GM18517 (cell line): ENCODE data around the gene HNRNPM.
"Not testable (repeated sequence)": the region's sequence is repeated elsewhere in the genome, so short reads cannot be mapped to it uniquely, and the experiment has no call there.

Source experiments
- ATAC-seq: cut with Tn5 transposase; IDR thresholded peaks from one replicate; pipeline ENCODE4 v1.9.1; 2021; ENCODE audit warnings: mild to moderate bottlenecking, moderate library complexity; ENCODE audit not compliant: unreplicated experiment

The HNRNPM gene

DNA sequence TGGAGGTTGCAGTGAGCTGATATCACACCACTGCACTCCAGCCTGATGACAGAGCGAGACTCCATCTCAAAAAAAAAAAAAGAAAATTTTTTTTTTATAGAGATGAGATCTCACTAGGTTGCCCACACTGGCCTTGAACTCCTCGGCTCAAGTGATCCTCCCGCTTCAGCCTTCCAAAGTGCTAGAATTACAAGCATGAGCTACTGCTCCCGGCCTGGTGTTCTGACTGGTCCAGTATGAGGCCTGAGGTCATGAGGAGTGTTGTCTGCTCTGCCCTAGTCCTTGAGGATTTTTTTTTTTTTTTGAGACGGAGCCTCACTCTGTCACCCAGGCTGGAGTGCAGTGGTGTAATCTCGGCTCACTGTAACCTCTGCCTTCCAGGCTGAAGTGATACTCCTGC, 19.4 kb upstream of the HNRNPM start:
- not testable (repeated sequence) for ATAC-seq

DNA sequence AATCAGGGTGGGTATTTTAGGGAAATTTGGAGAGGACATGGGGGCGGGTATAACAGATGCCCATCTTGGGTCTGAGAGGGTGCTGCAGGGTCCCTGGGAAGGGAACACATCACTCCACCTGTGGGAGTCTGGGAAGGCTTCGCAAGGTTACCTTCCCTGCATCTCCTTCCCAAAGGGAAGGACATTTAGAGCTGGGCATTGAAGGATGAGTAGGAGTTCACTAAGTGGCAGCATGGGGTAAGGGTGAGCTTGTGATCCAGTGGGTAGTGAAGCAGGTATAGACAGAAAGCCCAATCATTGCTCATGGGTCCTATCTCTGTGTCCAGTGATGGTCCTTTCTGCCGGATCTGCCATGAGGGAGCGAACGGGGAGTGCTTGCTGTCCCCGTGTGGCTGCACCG, 18.5 kb upstream of the HNRNPM start:
- no peak for ATAC-seq

DNA sequence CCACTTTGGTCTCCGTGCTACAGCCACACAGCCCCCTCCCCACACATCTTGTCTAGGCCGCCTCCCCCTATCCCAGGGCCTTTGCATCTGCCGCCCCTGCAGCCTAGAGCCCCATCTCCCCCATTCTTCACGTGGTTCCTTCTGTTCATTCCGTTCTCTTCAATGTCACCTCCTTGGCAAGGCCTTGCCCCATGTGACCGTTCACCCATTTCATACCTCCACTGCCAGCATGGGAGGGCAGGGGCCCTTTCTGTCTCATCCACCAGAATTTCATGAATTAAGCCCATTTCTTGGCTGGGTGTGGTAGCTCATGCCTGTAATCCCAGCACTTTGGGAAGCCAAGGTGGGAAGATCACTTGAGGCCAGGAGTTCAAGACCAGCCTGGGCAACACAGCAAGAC, 15.7 kb upstream of the HNRNPM start:
- no peak for ATAC-seq

DNA sequence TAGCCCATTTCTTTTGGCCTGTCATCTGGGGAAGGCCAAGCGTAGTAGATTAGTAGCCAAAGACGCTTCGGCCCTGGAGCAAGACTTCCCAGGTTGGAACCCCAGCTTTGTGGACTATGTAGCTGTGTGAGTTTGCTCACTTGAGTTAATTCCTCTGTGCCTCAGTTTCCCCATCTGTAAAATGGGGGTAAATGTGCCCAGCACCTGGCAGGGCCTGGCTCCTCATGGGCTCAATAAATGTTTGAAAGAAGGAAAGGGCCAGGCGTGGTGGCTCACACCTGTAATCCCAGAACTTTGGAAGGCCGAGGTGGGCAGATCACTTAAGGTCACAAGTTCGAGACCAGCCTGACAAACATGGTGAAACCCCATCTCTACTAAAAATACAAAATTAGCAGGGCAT, 14.9 kb upstream of the HNRNPM start:
- no peak for ATAC-seq

DNA sequence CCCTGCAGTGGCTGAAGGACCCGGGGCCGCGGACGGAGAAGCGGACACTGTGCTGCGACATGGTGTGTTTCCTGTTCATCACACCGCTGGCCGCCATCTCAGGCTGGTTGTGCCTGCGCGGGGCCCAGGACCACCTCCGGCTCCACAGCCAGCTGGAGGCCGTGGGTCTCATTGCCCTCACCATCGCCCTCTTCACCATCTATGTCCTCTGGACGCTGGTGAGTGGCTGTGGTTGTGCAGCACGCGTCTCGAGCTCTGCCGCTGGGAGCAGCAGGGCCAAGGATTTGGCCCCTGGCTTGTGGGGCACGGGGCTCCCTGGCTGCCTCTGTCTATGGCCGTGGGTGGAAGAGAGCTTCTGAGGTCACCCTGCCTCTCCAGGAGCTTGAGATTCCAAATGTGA, 14.1 kb upstream of the HNRNPM start:
- ATAC-seq: no peak

DNA sequence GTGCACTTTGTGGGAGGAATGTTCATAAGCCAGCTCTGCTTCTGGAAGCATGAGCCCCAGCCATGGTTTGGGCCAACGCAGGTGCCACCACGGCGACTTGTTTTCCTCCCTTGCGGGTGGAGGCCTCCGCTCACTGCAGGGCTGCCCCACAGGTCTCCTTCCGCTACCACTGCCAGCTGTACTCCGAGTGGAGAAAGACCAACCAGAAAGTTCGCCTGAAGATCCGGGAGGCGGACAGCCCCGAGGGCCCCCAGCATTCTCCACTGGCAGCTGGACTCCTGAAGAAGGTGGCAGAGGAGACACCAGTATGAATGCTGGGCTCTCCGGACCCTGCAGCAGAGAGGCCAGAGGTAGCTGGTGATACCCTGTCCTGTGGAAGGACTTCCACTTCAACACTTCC, 6.5 kb upstream of the HNRNPM start:
- no peak for ATAC-seq

DNA sequence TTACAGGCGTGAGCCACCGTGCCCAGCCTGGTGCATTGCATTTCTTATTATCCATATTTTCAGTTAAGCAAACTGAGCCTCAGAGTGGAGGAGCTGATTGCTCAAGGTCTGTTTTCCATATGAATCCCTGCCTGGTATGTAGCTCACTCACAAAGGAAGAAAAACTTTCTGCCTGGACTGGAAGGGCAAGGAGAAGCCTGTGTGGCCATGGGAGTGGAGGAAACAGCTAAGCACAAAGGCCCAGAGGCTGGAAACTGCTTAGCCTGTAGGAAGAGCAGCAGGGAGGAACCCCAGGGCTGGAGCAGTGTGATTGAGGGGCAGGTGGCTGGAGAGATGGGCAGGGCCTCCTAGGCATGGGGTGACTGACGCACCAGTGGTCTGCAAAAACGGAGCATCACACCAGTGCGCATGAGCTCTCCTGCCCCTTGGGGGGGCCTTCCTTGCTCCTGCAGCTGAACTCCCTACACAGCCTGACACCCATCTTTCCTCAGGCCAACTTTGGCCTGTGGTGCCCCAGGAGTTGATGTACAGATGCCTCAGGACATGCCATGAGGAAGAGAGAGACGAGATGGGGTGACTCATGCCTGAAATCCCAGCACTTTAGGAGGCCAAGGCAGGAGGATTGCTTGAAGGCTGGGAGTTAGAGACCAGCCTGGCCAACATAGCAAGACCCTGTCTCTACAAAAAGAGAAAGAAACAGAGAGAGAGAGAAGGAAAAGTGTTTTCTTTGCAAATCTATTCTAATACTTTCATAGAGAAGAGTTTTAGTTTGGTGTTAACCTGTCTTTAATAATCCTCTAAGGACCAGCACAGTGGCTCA, 2.8 kb upstream of the HNRNPM start:
- no peak for ATAC-seq

DNA sequence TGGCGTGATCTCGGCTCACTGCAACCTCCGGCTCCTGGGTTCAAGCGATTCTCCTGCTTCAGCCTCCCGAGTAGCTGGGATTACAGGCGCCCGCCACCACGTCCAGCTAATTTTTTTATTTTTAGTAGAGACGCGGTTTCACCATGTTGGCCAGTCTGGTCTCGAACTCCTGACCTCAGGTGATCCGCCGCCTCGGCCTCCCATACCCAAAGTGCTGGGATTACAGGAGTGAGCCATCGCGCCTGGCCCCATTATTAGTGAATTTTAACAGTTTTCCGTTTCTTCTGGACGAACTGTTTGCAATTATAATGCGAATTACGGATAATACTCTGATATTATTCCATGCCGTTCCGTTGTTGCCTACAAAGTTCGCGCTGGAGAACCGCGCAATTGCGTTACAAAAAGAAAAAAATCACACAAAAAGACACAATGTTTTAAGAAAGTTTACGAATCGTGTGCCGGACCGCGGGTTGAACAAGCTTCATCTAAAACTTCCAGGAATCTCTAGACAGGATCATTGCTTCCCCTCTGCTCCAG, 567 bp upstream of the HNRNPM start:
- not testable (repeated sequence) for ATAC-seq

DNA sequence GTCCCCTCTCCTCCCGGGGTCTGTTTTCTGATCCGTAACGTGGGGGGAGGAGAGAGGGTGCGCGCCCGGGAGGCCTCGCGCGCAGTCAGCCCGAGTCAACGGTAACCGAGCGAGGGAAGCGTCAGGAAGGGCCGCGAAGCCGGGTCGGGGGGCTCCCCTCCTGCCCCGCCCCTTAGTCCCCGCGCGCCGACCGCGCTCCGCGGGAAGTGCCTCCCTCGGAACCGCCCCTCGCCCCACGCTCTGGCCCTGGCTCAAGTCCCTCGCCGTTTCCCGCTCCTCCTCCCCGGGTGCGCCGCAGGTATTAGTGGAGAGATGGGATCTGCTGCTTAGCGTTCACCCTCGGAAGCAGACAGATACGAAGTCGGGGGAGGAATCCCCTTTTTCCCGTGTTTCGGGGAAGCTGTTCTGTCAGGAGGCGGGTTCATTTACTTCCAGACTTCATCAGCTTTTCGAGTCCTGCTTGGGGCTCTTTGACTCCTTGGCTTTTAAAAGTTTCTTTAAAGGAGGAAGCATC, 770 bp downstream of the HNRNPM start:
- ATAC-seq: peak; percentile 13

DNA sequence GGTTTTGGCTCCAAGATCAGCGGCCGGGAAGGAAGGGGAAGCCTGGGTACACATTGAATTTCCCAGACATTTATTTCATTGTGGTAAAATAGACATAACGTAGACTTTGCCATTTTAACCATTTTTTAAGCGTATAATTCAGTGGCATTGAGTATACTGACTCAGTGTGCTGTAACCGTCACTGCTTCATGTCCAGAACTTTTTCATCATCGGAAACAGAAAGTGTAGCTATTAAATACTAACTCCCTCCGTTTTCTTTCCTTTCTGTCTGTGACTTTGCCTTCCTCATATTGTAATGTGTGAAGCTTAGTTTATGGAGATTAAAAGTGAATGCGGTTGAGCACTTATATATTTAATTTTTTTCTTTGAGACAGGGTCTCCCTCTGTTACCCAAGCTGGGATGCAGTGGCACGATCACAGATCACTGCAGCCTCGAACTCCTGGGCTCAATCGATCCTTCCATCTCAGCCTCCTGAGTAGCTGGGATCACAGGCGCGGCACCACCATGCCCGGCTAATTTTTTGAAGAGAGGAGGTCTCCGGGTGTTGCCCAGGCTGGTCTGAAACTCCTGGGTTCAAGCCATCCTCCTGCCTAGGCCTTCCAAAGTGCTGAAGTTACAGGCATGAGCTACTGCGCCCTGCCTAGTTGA, 1.4 kb downstream of the HNRNPM start:
- ATAC-seq: no peak

DNA sequence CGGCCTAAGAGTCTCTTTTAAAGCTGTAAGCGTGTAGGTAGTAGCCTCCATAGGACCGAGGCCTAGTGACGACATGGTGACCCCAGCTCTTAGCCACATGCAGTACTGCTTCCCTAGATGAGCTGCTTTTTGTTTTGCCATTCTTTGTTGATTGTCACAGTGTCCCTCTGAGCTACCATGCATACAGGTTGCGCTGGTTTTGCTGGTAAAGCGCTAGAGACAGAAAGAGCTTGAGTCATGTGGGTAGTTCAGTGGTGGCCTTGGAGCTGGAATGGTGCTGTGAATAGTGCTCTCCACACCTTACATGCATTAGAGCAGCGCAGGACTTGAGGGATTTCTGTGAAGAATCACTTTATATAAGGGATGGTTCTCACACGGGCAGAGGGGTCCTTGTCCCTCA, 5.1 kb downstream of the HNRNPM start:
- no peak for ATAC-seq

DNA sequence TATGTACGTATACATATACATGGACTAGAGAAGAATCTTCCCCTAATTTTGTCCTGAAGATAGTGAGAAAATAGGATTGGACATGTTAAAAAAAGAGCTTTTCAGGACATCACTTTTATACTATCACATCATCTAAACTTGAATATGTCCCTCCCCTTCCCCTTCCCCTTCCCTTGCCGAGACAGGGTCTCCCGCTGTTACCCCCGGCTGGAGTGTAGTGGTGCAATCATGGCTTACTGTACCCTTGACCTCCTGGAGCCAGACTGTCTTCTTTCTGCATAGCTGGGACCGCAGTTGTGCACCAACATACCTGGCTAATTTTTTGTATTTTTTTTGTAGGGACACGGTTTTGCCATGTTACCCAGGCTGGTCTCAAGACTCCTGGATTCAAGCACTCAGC, 6.6 kb downstream of the HNRNPM start:
- ATAC-seq: no peak

DNA sequence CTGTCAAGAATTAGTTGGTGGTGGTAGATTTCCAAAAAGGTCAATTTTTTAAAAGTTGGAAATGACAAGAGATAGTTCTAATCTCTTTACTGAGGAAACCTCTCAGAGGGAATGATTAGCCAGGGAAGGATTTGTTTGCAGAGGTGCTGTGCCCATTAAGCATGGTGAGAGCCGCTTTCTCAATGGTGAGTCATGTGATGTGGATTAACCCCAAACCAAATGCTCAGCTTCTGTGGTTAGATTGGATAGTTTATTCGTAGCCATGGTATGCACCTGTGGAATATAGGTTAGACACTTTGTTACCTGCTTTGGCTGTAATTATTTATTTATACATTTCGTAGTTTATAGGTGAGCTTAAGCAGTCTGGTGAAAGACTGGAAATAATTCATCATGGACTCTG, 7.1 kb downstream of the HNRNPM start:
- no peak for ATAC-seq

DNA sequence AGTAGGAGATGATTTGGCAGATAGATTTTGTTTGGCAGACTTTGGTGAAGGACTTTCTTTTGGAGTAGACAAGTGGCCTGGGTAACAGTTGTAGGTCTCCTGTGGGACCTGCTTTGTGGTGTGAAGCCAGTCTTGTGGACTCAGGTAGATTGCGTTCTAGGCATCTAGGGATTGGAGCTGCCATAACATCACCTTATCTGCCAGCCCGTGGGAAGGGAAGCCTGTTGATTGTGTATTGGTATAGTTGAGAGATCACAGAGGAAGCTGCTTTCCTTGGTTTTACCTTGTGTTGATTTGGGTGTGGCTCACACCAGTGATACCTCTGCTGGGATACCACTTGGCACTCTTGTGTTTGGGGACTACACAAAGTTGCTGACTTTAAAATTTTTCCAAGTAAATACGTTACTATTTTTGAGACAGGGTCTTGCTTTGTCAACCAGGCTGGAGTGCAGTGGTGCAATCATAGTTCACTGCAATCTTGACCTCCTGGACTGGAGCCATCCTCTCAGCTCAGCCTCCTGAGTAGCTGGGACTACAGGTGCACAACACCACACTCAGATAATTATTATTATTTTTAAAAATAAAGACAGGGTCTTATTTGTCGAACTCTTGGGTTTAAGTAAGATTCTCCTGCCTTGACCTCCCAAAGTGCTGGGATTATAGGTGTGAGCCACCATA, 7.8 kb downstream of the HNRNPM start:
- no peak for ATAC-seq

DNA sequence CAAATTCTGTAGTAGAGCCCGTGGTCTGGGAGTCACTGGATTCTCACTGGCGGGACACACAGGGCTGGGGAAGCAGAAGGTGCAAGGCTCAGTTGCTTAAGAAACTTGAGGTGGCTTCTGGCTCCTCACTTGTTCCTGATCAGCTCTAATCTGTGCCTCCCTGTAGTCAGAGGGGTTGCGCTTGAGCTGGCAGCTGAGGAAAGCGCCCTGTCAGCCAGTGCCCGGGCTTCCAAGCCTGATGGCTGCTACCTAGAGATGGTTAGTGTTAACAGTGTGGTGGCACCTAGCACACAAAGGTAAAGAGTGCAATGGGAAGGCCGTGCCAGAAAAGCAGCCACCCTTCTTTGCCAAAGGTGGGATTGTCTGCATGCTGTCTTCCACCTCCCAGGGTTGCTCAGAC, 8.8 kb downstream of the HNRNPM start:
- ATAC-seq: no peak

DNA sequence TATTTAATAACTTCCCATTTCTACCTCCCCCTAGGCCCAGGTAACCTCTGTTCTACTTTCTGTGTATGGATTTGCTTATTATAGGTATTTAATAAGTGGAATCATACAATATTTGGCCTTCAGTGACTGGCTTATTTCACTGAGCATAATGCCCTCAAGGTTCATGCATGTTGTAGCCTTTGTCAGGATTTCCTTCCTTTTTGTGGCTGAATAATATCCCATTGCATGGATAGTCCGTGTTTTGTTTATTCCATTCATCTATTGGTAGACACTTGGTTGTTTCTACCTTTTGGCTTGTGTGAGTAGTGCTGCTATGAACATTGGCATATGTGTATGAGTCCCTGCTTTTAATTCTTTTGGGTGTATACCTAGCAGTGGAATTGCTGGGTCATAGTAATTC, 9.4 kb downstream of the HNRNPM start:
- no peak for ATAC-seq

DNA sequence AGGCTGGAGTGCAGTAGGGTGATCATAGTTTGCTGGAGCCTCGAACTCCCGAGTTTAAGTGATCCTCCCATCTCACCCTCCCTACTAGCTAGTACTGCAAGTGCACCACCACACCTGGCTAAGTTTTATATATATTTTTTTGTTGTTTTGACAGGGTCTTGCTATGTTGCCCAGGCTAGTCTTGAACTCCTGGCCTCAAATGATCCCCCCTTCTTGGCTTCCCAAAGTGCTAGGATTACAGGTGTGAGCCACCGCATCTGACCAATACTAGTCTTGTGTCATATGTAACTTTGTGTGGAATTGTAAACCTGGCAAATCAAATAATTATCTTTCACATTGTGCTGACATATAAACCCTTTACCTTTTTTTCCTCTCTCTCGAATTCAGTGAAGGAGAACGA, 10.2 kb downstream of the HNRNPM start:
- no peak for ATAC-seq

DNA sequence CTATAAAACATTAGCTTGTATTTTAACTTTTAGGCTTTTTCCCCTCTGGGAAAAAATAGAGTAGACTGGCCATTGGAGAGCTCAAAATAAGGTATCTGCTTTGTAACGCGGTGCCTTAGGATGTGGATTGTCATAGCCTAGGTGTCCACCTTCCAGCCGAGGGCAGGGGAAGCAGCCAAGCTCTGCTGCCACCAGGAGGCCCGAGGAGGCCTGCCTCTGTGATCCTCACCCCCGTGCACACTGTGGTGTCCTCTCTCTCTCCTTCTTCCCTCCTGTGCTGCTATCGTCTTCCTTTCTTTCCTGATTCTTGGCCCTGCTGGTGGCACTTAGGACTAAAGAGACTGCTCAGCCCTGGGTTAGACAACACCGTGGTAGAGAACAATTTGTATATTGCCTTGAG, 11.3 kb downstream of the HNRNPM start:
- no peak for ATAC-seq

DNA sequence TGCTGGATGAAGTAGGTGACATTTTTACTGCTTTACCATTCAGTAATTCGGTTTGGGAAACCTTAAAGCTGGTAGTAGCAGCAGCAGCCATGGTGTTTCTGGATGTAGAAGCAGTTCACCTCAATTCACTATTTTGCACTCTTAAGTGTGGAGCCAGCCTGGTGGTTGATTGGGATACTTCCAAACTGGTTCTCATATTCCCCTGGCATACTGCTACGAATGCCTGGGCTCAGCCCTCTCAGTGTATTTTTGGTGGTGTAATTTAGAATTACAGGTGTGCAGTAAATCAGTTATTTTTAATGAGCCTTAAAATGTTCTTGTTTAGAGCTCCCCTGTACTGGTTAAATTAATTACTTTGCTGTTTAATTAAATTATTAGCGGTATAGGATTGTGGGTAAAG, 12.4 kb downstream of the HNRNPM start:
- ATAC-seq: no peak

DNA sequence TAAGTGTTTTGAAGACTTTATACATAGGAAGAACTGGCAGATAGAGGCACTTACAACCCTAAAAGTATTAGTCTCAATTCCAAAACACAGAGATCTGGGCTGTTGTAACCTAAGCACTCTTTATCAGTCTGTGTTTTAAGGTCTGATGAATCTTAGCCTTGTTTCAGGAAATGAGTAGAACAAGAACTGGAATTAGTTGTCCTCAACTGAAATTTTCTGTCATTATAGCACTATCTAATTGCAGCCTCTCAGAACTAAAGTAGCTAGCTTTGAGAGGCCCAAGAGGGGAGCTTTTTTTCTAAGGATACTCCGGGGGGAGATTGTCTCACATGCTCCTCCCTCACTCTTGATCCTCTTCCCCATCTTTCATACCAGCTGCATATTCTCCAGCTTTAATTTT, 13.1 kb downstream of the HNRNPM start:
- no peak for ATAC-seq

DNA sequence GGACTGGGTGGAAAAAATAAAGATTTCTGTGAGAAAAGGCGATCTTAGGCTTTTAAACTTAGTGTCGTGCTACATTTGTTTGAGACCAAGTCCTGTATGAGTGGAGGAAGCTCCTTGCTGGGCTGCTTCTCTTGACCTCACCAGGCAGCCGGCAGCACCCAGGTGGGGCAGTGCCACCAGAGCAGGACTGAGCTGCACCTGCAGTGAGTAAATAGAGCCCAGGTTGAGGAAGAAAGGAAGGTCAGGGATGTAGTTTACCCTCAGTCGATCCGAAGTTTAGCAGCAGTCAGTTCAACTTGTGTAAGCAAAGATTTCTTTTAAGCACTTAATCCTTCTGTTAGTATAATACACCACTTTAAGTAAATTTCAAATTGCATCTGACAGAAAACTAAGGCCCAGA, 13.6 kb downstream of the HNRNPM start:
- ATAC-seq: no peak

DNA sequence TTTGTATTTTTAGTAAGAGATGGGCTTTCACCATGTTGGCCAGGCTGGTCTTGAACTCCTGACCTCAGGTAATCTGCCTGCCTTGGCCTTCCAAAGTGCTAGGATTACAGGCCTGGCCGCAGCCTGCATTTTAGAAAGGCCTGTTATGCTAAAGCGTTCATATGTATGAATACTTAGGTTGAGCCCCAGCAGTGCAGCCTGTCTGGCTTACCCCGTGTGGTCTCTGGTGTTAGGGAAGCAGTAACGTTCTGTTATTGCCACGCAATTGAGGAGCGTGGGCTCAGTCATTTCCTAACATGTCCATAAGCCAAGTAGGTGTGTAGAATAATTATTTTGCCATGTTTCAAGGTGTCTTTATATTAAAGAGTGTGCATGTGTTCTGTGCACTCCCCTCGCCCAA, 14.3 kb downstream of the HNRNPM start:
- no peak for ATAC-seq
